ENCODE measurements around the gene RASGRP3.

RASGRP3 gene

DNA sequence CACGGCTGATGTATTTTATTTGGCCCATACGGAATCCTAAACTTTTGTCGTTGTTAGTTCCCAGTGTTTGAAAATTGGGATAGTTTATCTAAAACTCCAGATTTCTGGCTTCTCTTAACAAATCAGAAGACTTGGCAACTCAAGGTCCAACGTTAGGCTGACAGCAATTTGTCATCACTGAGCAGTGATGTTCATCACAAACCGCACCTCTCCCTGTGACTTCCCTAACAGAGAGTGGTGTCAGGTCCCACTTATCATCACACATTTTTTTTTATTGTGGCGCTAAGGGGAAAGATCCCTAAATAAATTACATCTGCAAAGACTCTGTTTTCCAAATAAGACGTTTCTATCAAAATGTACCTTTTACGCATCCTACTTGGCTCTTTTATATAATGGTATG, 55.7 kb downstream of the RASGRP3 start:
- TF ChIP-seq GATA2 (IDR thresholded peaks at IDR 0.05; ENCODE audit: low read depth, low read length) (no peak), GATA3 (IDR thresholded peaks at IDR 0.05; ENCODE audit: low read depth, low read length) (no peak)

DNA sequence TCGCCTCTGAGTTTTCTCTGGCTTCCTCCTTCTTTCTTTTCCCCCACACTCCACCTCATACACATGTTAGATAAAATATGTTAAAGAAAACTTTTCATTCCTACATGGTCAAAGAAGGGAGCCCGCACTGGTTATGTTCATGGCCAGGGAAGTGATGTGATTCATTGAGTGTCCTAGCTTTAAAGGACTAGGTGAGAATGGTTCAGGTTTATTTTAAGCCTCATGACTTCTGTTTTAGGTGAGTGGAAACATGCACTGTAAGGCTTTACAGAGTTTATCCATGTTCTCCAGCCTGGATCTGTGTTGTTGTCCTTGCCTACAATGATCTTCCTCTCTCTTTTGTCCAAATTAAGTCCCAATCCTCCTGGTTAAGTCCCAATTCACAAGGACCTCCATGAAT, 56.5 kb downstream of the RASGRP3 start:
- TF ChIP-seq GATA2 (IDR thresholded peaks at IDR 0.05; ENCODE audit: low read depth, low read length): no peak
- TF ChIP-seq GATA3 (IDR thresholded peaks at IDR 0.05; ENCODE audit: low read depth, low read length): no peak

DNA sequence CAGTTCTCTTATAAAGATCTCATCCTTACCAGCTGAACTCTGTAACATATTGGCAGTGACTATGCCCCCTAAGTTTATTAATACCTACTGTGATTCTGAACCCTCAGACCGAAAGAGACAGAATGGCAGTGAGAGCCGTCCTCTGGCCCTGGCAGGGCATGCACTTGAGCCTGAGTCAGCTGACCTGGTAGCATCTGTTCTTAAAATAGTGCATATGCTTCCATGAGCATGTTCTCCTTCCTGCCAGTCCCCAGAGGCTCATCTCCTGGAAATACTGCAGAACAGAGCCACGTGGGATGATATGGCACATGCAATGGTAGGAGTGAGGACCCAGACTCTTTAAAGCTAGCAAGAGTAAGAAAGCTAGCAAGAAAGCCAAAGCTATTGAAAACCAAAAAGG, 59.0 kb downstream of the RASGRP3 start:
- TF ChIP-seq GATA3 (IDR thresholded peaks at IDR 0.05; ENCODE audit: low read depth, low read length) (no peak), GATA2 (IDR thresholded peaks at IDR 0.05; ENCODE audit: low read depth, low read length) (no peak)

DNA sequence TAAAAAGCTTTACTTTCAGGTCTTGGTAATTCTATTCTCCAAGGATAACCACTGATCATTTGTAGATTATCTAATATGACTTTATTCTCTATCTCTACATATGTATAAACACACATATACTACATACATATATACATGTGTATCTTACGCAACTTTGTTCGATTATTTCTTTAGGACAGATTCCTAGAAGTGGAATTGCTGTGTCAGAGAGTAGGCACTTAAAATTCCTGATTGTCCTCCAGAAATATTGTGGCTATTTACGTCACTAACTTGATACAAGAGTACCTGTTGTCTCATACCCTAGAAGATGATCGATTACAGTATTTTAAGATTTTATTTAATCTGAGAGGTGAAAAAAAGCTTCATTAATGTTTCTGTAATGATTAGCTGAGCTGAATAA, 64.8 kb downstream of the RASGRP3 start:
- TF ChIP-seq GATA2 (IDR thresholded peaks at IDR 0.05; ENCODE audit: low read depth, low read length): no peak

DNA sequence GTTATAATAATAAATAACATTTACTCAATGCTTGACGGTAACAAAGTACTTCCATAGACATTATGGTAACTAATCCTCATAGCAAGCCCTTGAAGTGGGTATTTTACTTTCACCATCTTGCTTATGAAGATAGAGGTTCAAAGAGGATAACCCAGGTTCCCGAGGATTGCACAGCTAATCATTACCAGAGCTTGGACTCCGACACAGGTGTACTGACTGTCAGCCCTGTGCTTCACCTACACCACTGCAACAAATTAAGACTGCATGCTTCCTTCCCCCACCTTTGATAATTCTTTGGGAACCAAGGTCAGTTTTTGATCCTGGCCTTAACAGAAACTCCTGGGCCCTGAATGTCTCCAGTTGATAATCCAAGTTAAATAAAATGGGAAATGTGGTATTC, 73.8 kb downstream of the RASGRP3 start:
- no peak for TF ChIP-seq GATA2 (IDR thresholded peaks at IDR 0.05; ENCODE audit: low read depth, low read length)
- no peak for TF ChIP-seq GATA3 (IDR thresholded peaks at IDR 0.05; ENCODE audit: low read depth, low read length)

- TF ChIP-seq GATA2 (IDR thresholded peaks at IDR 0.05; ENCODE audit: low read depth, low read length): no peak
- no peak for TF ChIP-seq GATA3 (IDR thresholded peaks at IDR 0.05; ENCODE audit: low read depth, low read length)
Observed at GRCh38 chr2:33552758-33553461, 76.5 kb downstream of the RASGRP3 start.

GRCh38 chr2:33555681-33556080, 79.2 kb downstream of the RASGRP3 start:
- no peak for TF ChIP-seq GATA2 (IDR thresholded peaks at IDR 0.05; ENCODE audit: low read depth, low read length)
- no peak for TF ChIP-seq GATA3 (IDR thresholded peaks at IDR 0.05; ENCODE audit: low read depth, low read length)

DNA sequence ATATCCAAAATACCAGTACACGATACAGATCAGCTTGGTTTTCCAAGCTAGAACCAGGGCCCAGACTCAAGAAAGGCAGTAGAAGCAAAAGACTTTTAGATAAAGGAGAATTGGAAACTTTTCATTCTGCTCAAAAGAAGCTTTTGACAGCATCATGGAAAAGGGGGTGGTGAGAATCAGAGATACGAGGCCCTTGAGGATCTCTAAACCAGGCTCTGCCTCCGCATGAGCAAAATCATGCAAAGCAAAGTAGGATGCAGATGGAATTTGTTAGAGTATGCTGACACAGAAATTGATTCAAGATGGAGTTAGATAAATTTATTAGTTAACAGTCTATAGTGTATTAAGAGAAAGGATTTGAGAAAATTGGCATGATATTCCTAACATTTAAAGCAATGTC, 82.9 kb downstream of the RASGRP3 start:
- no peak for TF ChIP-seq GATA3 (IDR thresholded peaks at IDR 0.05; ENCODE audit: low read depth, low read length)
- no peak for TF ChIP-seq GATA2 (IDR thresholded peaks at IDR 0.05; ENCODE audit: low read depth, low read length)

- TF ChIP-seq GATA3 (IDR thresholded peaks at IDR 0.05; ENCODE audit: low read depth, low read length): no peak
- no peak for TF ChIP-seq GATA2 (IDR thresholded peaks at IDR 0.05; ENCODE audit: low read depth, low read length)
Observed at GRCh38 chr2:33560017-33560416, 83.6 kb downstream of the RASGRP3 start.

DNA sequence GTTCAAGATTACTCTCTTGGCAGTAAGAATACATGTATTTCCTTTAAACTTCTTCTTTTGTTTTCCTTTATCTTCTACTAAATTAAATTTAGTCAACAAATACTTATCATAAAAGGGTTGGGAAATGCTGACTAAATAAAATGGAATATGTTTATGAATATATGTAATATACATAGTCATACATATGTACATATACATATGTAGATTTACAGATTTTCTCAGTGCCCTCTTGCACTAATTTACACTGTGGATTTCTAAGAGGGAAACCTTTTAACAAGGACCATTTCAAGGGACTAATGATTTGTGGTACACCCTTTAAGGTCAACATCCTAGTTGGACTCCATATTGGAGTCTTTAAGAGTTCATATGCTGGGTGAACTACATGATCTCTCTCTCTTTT, 85.4 kb downstream of the RASGRP3 start:
- TF ChIP-seq GATA3 (IDR thresholded peaks at IDR 0.05; ENCODE audit: low read depth, low read length) (no peak), GATA2 (IDR thresholded peaks at IDR 0.05; ENCODE audit: low read depth, low read length) (no peak)

GRCh38 chr2:33570681-33571080, 94.2 kb downstream of the RASGRP3 start:
- TF ChIP-seq GATA2 (IDR thresholded peaks at IDR 0.05; ENCODE audit: low read depth, low read length) (no peak), GATA3 (IDR thresholded peaks at IDR 0.05; ENCODE audit: low read depth, low read length) (no peak)

- TF ChIP-seq GATA3 (IDR thresholded peaks at IDR 0.05; ENCODE audit: low read depth, low read length) (no peak), GATA2 (IDR thresholded peaks at IDR 0.05; ENCODE audit: low read depth, low read length) (no peak)
Observed at GRCh38 chr2:33573657-33574056, 97.2 kb downstream of the RASGRP3 start.

DNA sequence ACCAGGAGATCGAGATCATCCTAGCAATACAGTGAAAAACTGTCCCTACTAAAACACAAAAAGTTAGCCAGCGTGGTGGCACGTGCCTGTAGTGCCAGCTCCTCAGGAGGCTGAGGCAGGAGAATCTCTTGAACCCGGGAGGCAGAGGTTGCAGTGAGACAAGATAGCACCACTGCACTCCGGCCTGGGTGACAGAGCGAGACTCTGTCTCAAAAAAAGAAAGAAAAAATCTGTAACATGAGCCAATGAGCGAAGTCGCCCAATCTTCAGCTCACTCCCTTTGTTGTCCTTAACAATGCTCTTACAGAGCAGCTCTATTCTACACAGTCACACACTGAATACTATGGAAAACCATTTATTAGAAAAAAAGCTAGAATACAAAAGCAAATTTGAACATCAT, 100.6 kb downstream of the RASGRP3 start:
- no peak for TF ChIP-seq GATA3 (IDR thresholded peaks at IDR 0.05; ENCODE audit: low read depth, low read length)

- TF ChIP-seq GATA2 (IDR thresholded peaks at IDR 0.05; ENCODE audit: low read depth, low read length): no peak
- no peak for TF ChIP-seq GATA3 (IDR thresholded peaks at IDR 0.05; ENCODE audit: low read depth, low read length)
Observed at GRCh38 chr2:33577668-33578067, 101.2 kb downstream of the RASGRP3 start.

- no peak for TF ChIP-seq GATA3 (IDR thresholded peaks at IDR 0.05; ENCODE audit: low read depth, low read length)
- no peak for TF ChIP-seq GATA2 (IDR thresholded peaks at IDR 0.05; ENCODE audit: low read depth, low read length)
Observed at GRCh38 chr2:33579227-33579626, 102.8 kb downstream of the RASGRP3 start.

DNA sequence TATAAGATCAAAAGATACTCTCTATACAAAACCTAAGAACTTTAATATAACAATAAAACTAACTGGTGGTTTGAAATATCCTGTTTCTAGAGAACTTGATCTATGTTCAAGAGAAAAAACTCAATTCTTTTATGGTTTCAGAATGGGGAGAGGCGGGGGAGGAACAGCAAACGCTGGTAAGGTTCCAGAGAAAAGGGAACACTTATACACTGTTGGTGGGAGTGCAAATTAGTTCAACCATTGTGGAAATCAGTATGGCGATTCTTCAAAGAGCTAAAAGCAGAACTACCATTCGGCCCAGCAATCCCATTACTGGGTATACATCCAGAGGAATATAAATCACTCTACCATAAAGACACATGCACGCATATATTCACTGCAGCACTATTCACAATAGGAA, 105.4 kb downstream of the RASGRP3 start:
- TF ChIP-seq GATA2 (IDR thresholded peaks at IDR 0.05; ENCODE audit: low read depth, low read length) (no peak), GATA3 (IDR thresholded peaks at IDR 0.05; ENCODE audit: low read depth, low read length) (no peak)

Measured in SH-SY5Y (cell line).